Stimulated activated naive CD4-positive, alpha-beta T cell (primary cell): Measurements from ENCODE around the gene POU4F2.

ENCODE experiments used
- DNase-seq, 6 experiments: peaks; one replicate each; lab custom pipeline; 2025; lab: John Stamatoyannopoulos, UW

Gene POU4F2, protein sequence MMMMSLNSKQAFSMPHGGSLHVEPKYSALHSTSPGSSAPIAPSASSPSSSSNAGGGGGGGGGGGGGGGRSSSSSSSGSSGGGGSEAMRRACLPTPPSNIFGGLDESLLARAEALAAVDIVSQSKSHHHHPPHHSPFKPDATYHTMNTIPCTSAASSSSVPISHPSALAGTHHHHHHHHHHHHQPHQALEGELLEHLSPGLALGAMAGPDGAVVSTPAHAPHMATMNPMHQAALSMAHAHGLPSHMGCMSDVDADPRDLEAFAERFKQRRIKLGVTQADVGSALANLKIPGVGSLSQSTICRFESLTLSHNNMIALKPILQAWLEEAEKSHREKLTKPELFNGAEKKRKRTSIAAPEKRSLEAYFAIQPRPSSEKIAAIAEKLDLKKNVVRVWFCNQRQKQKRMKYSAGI

DNA sequence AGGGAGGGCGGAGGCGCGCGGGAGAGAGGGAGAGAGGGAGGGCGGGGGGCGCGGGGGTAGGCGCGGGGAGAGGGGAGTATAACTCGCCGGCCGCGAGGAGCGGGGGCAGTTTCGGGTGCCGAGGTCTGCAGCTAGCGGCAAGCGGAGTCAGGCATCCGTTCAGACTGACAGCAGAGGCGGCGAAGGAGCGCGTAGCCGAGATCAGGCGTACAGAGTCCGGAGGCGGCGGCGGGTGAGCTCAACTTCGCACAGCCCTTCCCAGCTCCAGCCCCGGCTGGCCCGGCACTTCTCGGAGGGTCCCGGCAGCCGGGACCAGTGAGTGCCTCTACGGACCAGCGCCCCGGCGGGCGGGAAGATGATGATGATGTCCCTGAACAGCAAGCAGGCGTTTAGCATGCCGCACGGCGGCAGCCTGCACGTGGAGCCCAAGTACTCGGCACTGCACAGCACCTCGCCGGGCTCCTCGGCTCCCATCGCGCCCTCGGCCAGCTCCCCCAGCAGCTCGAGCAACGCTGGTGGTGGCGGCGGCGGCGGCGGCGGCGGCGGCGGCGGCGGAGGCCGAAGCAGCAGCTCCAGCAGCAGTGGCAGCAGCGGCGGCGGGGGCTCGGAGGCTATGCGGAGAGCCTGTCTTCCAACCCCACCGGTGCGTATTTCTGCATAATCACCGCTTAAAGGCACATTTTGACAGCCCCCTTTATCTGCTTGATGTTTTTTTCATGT, at the start of gene POU4F2:
Gene POU4F2 (plus strand): TSS at position 108 of the 720 bp plus-strand sequence. CDS start 248 bp downstream, at position 356.
- no peak for DNase-seq

GRCh38 chr4:146590801-146591200, 47.9 kb upstream of the POU4F2 start:
- no peak for DNase-seq

GRCh38 chr4:146592019-146592418, 46.7 kb upstream of the POU4F2 start:
- DNase-seq, result no peak

DNA sequence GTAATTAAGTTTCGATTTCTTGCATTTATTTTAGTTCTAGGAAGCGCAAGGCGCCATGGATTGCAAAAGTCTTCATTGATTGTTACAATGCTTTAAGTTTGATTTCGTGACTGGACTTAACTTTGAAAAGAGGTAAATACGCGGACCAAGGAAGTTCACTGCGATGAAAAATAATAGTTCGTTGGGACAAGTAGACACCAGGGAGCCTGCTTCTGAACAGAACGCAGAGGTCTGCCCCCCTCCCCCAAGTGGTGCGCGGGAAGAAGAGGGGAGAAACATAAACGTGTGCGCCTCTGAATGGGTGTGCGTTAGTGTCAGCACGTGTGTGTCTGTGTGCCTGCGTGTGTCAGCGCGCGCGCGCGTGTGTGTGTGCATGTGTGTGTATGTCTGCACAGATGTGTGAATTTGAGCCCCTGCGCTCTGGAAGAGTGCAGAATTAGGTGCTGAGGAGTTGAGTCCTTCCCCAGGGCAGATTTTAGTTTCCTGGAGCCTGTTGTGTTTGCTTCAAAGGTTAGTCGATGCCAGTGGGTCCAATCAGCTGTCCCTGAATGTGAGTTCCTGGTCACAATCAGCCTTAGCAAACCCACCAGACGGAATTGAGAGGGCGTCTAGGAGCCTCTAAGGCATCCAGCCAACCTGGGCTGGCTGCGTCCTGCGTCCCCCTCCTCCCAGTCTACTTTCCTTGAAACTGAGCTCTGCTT, 5.8 kb upstream of the POU4F2 start:
- DNase-seq, result no peak

DNA sequence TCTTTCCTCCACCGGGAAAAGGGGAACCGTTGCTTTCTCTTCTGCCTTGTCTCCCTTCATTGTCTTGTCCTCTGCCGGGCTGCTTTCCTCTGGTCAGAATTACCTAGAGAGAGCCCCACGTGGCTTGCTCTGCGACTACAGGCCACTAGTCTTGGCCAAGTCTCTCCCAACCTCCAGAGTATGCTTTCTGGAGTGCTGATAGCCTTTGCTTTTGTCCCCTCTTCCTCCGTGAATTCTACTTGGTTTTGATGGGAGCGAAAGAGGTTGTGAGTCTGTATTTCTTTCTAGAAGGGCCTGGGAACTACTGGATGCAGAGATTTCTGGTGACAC, 5.3 kb upstream of the POU4F2 start:
- no peak for DNase-seq

GRCh38 chr4:146634825-146635224, 3.9 kb upstream of the POU4F2 start:
- no peak for DNase-seq

DNA sequence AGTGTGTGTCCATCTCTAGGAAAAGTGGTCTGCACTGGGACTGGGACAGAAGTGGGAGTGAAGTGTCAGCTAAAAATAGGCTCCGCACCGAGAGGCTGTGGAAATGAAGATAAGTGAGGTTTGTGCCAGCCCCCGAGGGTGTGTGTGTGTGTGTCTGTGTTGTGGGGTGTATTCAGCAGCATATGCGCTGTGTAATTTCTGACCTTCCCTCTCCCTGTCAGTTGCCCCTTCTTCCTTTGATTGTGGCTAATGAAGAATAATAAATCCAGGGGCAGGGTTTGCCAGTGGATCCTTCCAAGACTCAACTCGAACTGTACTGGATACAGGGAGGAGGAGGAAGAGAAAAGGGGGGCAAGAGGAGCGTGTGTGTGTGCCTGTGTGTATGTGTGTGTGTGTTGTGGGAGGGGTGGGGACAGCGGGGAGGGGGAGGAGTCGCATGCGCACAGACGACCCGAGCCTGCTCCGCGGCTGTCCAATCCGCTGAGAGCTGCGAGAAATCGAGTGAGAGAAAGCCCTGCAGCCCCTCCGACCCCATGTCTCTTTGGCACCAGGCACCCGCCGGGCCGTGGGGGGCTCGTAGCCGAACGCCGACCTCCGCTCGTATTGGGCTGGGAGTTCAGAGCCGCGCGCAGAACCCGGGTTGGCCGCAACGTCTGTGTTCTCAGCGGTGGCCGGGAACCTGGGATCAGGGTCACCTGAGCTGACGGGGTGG, 916 bp upstream of the POU4F2 start:
- DNase-seq, result no peak

GRCh38 chr4:146638333-146638785, 334 bp upstream of the POU4F2 start:
- DNase-seq, result no peak

DNA sequence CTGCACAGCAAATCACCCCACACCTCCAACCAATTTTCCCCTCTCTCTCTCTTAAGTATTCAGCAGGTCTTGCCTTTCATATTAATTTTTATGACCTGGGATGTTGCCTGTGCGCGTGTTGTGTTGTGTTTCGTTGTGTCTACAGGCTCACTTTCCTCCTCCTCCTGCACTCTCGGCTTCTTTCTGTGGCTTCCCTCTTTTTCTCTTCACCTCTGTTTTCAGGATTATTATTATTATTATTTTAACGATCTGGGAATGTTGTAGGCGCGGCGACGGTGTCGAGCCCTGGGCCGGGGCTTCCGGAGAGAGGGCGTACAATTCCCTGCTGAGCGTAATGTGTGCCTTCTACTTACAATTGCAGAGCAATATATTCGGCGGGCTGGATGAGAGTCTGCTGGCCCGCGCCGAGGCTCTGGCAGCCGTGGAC, 826 bp downstream of the POU4F2 start:
- no peak for DNase-seq

- DNase-seq, result no peak
Observed at GRCh38 chr4:146640021-146640464, 1.4 kb downstream of the POU4F2 start.

DNA sequence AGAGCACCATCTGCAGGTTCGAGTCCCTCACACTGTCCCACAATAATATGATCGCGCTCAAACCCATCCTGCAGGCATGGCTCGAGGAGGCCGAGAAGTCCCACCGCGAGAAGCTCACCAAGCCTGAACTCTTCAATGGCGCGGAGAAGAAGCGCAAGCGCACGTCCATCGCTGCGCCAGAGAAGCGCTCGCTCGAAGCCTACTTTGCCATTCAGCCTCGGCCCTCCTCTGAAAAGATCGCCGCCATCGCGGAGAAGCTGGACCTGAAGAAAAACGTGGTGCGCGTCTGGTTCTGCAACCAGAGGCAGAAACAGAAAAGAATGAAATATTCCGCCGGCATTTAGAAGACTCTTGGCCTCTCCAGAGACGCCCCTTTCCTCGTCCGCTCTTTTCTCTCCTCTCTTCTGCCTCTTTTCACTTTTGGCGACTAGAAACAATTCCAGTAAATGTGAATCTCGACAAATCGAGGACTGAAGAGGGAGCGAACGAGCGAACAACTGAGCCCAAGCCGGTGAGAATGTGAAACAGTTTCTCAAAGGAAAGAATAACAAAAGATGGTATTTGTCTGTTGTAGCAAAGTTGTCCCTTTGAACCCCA, 1.9 kb downstream of the POU4F2 start:
- no peak for DNase-seq

DNA sequence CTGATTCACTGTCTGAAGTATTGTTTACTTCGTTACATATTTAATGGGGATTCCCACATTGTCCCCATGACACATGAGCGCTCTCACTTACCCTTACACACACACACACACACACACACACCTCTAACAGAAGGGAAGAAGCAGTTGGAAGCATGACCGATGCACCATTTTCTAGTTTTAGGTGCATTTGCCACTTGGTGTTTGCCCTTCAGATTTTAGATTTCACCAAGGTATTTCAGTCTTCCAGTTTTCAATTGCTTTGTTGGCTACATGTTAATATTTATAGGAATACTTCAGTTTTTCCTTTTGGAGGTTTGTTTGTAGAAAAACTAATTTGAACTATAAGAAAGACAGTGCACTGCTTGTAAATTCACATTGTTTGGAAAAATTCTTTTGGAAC, 3.1 kb downstream of the POU4F2 start:
- no peak for DNase-seq

DNA sequence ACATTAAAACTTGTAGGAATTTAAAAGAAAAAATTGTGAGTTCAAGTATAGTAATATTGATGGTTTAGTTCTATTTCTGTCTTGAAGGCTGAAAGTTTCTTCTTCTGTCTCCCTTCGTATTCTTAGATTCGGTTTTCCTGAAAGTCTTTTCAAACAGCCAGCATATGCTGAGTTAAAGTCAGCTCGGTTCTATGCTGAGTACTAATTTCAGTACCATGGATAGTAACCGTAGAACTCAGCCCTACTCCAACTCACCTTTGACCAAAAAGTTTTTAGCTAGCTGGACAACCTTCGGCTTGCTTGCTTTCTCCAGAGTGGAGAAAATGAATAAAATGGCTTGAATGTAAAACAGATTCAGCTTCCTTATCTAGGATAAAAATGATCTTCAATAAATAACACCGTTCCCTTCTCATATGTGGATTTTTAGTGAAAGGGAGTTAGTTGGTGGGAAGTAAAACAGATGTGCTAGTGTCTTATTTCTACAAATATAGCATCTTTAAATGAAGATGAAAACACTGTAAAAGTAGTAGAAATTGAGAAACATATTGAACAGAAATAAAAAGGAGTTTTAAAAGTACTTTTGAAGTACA, 5.2 kb downstream of the POU4F2 start:
- no peak for DNase-seq

DNA sequence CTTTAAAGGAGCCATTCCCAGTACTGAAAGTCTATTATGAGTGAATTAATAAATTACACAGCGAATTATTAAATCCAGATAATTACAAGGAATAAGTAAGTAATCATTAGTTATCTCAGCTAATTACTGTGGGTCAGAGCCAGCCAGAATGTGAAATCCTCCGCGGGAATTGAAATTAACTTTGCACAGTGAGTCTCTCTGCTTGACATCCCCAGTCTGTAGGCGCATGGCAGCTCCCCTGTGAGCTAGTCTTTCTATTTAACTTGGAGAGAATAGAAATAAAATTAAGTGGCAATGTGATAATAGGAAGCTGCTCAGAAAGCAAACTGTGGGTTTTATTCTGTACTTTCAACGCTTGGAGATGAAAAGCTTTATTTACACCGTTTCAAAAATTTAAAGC, 7.2 kb downstream of the POU4F2 start:
- no peak for DNase-seq

DNA sequence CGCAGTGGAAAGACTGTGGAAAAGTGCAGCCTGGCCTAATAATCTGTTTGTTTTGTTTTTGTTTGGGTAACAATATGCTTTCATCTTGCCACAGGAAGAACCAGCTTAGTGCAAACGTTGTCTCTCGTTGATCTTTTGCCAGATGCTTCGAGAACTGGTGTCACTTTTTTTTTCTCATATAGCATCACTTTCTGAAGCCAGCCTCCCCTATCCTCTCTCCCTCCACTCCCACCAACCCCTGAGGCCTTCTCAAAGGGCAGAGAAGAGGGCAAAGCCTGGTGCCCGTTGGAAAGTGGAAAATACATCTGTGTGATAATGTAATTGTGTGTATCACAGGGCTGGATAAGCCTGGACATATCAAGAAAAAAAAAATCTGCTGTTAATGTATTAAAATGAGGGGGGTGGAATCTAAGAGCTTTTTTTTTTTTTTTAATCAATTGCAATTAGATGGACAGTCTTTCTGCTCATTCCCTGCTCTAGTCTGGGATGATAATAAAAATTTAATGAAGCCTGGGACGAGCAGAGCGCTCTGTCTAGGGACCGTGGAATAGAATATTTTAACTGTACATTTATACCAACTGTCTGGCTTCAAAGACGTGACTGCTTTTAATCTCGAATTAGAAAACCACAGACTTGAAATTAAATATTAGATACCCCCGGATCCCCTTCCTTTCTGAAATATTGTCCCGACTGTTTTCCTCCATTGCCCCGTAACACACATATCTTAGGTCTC, 8.1 kb downstream of the POU4F2 start:
- no peak for DNase-seq

DNA sequence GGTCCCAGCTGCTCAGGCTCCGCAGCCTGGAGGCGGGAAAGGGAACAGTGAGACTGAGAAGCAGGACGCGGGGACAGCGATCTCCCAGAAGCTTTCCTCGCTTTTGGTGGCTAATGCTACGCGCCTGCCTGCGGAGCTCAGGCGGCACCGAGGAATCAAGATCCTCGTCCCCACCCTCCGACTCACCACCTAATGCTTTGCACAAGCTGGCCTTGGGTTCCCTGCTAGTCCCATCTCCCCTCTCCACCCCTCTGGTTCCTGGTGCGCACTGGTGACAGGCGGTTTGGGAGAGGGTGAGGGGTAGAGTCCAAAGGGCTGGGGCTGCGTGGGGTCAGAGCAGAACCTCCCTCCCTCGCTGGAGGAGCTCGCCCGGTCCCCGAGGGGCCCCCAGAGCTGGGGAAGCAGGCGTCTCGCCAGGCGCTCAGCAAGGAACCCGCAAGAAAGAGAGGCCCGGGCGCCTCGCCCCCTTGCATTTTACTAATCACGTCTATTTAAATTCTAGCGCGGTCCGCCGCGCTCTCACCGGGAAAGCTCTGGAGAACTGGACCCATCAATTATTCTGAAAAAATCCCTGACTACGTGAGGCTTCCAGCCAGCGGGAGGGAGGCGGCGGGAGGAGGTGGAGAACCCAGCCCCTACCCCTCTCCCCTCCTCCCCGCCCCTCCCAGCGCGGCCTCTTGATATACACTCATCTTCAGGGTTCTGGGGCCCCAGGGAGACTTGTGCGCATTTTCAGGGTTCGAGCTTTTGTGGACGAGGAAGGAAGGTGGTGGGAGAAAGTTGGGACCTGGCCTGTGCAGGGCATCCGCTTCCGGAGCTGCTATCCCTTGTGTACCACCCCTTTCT, 9.1 kb downstream of the POU4F2 start:
- no peak for DNase-seq

GRCh38 chr4:146648461-146648783, 9.7 kb downstream of the POU4F2 start:
- no peak for DNase-seq

- DNase-seq, result no peak
Observed at GRCh38 chr4:146649232-146649631, 10.5 kb downstream of the POU4F2 start.

DNA sequence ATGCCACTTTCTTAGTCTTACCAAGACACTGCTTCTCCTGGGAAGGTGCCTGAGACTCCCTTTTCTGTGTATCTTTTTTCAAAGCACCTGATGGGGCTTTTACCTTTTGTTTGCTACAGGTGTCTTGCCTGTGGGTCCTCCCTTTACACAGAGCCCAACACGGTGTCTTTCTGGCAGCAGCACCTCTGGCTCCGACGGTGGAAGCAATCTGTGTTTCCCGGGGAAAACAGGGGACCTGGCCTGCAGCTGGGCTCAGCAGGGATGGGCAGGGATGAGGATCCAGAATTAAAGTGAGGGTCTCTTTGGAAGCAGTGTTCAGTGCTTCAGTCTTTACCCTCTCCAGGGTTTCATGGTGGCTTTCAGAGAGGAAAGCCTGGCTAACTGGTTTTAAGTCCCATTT, 11.3 kb downstream of the POU4F2 start:
- DNase-seq, result no peak
